GM12878 (cell line): ENCODE data around the gene ASAP3. TPM values are rescaled to one million over a fixed set of nuclear protein-coding genes. Genes with fewer than 3 reads are reported as not detected.
A peak's percentile ranks its signal among the peaks of the same experiment; 100 is the strongest.

Experiments
- DPF2 ChIP-seq: fragments of 450-650 bp; IDR thresholded peaks from 2 replicates; pipeline ENCODE4 v1.6.1; 2017; ENCODE audit warnings: mild to moderate bottlenecking
- HDAC2 ChIP-seq: fragments of 200-600 bp; sonication (generic); IDR thresholded peaks from 2 replicates; pipeline ENCODE4 v1.6.1; 2017
- NR2C2 ChIP-seq: IDR thresholded peaks from 2 replicates; pipeline ENCODE4 v1.6.1; 2011; ENCODE audit warnings: borderline replicate concordance, low read depth; ENCODE audit not compliant: control insufficient read depth, insufficient read length
- PAX5 ChIP-seq: IDR thresholded peaks from 2 replicates; pipeline ENCODE4 v1.6.1; 2011; ENCODE audit warnings: low read depth, low read length, borderline replicate concordance
- PML ChIP-seq: IDR thresholded peaks from 2 replicates; pipeline ENCODE4 v1.6.1; 2012; ENCODE audit warnings: low read length, inconsistent platforms
- SMARCA5 ChIP-seq: fragments of 450-650 bp; IDR thresholded peaks from 2 replicates; pipeline ENCODE4 v1.6.1; 2017; ENCODE audit warnings: mild to moderate bottlenecking
- STAT1 ChIP-seq: fragments of 450-650 bp; conservative IDR thresholded peaks from 2 replicates; pipeline ENCODE4 v1.6.1; 2014; ENCODE audit warnings: antibody characterized with exemption, mild to moderate bottlenecking
- TARDBP ChIP-seq: IDR thresholded peaks from 2 replicates; pipeline ENCODE4 v1.6.1; 2016; ENCODE audit warnings: borderline replicate concordance
- USF2 ChIP-seq: IDR thresholded peaks from 2 replicates; pipeline ENCODE4 v1.6.1; 2011; ENCODE audit warnings: low read depth, low read length, improper control_type of control experiment, borderline replicate concordance
- WRNIP1 ChIP-seq: IDR thresholded peaks from 2 replicates; pipeline ENCODE4 v1.6.1; 2011; ENCODE audit warnings: low read depth, low read length, improper control_type of control experiment, borderline replicate concordance
- ZBED1 ChIP-seq: IDR thresholded peaks from 2 replicates; pipeline ENCODE4 v1.6.1; 2016; ENCODE audit warnings: borderline replicate concordance
- polyA plus RNA-seq, 11 experiments: library from polyadenylated mRNA; depleted of rRNA in 4 of 11; unstranded in 6 of 11; stranded (reverse) in 5 of 11; fragments of >200 nt; fragmentation: Nextera tagmentation in 4 of 11; fragmentation: Illumina TruSeq in 1 of 11; extraction: Ambion mirVana in 4 of 11; extraction: Trizol in 1 of 11; gene quantifications; 1 replicate in 1 of 11; 2 replicates in 10 of 11; pipeline versions ENCODE4 v1.2.1 to v1.2.3, GENCODE V29; 2011 to 2016; ENCODE audit warnings: inconsistent platforms in 2 of 11, missing spikeins in 2 of 11, low read depth in 1 of 11
- total RNA-seq, 4 experiments: library from RNA; depleted of rRNA in 3 of 4; stranded (reverse); fragments of >200 nt in 3 of 4; fragmentation: Illumina TruSeq in 1 of 4; extraction: Trizol in 1 of 4; gene quantifications; 2 replicates each; pipeline versions ENCODE4 v1.2.1 to v1.2.3, GENCODE V29; 2013 to 2021
- TF ChIP-seq, protein P1 (sequence below): fragments of 450-650 bp; IDR thresholded peaks from 2 replicates; pipeline ENCODE4 v1.6.1; 2018; ENCODE audit warnings: borderline replicate concordance, mild to moderate bottlenecking; ENCODE audit not compliant: partially characterized antibody
- TF ChIP-seq, protein P2 (sequence below): fragments of 450-650 bp; IDR thresholded peaks from 2 replicates; pipeline ENCODE4 v1.6.1; 2014; ENCODE audit warnings: mild to moderate bottlenecking

The ASAP3 gene
- total and polyA plus RNA-seq, 10 of the 15 experiments (the other 5 are each of a cell fraction or from before 2014, with no cell fraction given) = 0.04 to 0.92 (median 0.34) TPM; not detected in 1

DNA sequence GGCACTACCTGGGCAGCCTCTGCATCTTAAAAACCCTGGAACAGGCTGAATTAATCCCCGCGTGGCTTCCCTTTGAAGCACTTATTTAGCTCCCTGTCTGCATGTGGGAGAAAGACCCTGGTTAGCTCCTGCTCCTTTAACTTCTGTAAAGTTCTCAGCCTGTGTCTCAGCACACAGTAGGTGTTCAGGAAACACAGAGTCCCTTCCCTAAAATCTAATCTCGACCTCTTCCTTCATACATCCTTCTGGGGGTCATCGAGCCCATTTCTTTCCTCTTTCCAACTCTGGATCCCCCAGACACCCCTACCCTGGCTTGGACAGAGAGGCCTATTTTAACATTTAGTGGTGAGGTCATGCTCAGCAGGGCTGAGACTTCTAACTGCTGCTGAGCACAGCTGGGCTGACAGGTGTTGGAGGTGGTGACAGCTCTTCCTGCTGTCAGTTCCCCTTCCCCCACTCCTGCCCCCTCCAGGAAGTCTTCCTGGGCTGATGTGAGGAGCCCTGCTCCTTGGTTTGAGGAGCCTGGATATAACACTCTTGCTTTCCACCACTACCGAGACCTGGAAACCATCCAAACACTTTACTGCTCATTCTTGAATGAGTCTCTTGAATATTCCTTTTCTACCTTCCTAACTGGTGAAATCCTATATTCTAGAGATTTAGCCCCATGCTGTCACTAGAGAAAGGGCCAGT lies 41.7 kb upstream of the ASAP3 start (continued):
- TF ChIP-seq WRNIP1 (no peak), ZBED1 (no peak), PAX5 (0 out of 2 replicates have a peak, but pooled peaks have one; percentile 68), NR2C2 (no peak), STAT1 (no peak), USF2 (no peak), SMARCA5 (peak; percentile 57; the same call in 1 of the 2 replicates), HDAC2 (no peak), TARDBP (peak; percentile 33; the same call in 1 of the 2 replicates), DPF2 (peak; percentile 90), PML (no peak)
- TF ChIP-seq, protein P1, sequence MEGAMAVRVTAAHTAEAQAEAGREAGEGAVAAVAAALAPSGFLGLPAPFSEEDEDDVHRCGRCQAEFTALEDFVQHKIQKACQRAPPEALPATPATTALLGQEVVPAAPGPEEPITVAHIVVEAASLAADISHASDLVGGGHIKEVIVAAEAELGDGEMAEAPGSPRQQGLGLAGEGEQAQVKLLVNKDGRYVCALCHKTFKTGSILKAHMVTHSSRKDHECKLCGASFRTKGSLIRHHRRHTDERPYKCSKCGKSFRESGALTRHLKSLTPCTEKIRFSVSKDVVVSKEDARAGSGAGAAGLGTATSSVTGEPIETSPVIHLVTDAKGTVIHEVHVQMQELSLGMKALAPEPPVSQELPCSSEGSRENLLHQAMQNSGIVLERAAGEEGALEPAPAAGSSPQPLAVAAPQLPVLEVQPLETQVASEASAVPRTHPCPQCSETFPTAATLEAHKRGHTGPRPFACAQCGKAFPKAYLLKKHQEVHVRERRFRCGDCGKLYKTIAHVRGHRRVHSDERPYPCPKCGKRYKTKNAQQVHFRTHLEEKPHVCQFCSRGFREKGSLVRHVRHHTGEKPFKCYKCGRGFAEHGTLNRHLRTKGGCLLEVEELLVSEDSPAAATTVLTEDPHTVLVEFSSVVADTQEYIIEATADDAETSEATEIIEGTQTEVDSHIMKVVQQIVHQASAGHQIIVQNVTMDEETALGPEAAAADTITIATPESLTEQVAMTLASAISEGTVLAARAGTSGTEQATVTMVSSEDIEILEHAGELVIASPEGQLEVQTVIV = no peak
- TF ChIP-seq, protein P2, sequence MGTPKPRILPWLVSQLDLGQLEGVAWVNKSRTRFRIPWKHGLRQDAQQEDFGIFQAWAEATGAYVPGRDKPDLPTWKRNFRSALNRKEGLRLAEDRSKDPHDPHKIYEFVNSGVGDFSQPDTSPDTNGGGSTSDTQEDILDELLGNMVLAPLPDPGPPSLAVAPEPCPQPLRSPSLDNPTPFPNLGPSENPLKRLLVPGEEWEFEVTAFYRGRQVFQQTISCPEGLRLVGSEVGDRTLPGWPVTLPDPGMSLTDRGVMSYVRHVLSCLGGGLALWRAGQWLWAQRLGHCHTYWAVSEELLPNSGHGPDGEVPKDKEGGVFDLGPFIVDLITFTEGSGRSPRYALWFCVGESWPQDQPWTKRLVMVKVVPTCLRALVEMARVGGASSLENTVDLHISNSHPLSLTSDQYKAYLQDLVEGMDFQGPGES = no peak
- TF ChIP-seq, all 136 proteins: peak for 28
